ENCODE data around the gene LDLRAD4.

LDLRAD4 gene

DNA sequence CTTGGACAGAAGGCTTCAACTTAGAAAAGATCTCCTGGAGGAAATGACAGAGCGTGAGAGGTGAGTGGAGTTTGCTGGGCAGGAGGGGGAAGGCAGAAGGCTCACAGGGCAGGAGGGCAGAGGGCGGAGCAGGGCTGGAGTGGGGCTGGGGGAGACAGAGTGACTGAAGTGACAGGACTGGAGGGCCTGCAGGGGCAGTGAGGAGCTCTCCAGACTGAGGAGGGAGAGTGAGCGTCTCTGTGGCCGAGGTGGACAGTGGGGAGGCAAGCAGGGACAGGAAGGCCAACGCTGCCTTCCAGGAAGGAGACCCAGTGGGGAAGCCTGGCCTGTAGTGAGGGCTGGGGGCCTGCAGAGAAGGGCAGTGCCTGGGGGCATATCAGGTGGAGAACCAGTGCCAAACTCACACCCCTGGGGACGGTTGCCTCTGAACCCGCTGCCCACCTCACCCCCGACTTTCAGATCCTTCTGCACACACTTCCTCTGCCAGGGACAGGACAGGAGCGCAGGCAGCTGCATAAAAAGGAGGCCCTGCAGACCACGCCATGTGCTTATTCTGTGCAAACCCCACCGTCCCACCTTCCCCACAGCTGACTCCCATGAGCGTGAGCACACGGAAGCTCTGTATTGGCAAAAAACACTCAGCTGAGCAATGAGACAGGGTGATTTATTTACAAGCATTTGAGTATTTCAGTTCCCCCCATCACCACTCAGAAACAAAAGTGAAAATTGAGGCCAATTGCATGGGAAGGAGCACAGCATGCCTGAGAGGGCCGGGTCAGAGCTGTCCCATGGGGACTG is 263.5 kb downstream of the LDLRAD4 start:
- TF ChIP-seq NFIC (IDR thresholded peaks at IDR 0.05) (no peak), EGR1 (IDR thresholded peaks at IDR 0.05) (no peak), ZBTB7A (IDR thresholded peaks at IDR 0.05; ENCODE audit: low read depth) (no peak), EP300 (IDR thresholded peaks at IDR 0.05; ENCODE audit: borderline replicate concordance) (no peak), CEBPB (IDR thresholded peaks at IDR 0.05) (no peak), RAD21 (IDR thresholded peaks at IDR 0.05; ENCODE audit: low read depth) (no peak)

DNA sequence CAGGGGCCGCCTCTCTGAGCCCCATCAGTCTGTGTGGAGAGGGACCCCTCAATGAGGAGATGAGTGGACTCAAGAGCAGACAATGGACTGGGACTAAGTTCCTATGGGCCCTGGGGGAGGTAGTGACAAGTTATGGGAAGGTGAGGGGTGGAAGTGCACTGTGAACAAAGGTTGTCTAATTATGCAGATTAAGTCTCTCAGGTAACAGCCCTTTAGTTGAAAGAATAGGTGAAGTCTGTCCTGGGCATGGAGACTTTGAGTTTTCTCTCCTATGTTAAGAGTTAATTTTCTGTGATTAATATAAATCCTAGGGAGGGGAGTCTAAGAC is 264.0 kb downstream of the LDLRAD4 start:
- TF ChIP-seq, protein P1, sequence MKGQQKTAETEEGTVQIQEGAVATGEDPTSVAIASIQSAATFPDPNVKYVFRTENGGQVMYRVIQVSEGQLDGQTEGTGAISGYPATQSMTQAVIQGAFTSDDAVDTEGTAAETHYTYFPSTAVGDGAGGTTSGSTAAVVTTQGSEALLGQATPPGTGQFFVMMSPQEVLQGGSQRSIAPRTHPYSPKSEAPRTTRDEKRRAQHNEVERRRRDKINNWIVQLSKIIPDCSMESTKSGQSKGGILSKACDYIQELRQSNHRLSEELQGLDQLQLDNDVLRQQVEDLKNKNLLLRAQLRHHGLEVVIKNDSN (IDR thresholded peaks at IDR 0.05) = no peak
- TF ChIP-seq EGR1 (IDR thresholded peaks at IDR 0.05) = no peak
- no peak for TF ChIP-seq EP300 (IDR thresholded peaks at IDR 0.05; ENCODE audit: borderline replicate concordance)
- TF ChIP-seq NFIC (IDR thresholded peaks at IDR 0.05) = no peak
- TF ChIP-seq, protein P2, sequence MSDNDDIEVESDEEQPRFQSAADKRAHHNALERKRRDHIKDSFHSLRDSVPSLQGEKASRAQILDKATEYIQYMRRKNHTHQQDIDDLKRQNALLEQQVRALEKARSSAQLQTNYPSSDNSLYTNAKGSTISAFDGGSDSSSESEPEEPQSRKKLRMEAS (IDR thresholded peaks at IDR 0.05) = no peak
- TF ChIP-seq, protein P3, sequence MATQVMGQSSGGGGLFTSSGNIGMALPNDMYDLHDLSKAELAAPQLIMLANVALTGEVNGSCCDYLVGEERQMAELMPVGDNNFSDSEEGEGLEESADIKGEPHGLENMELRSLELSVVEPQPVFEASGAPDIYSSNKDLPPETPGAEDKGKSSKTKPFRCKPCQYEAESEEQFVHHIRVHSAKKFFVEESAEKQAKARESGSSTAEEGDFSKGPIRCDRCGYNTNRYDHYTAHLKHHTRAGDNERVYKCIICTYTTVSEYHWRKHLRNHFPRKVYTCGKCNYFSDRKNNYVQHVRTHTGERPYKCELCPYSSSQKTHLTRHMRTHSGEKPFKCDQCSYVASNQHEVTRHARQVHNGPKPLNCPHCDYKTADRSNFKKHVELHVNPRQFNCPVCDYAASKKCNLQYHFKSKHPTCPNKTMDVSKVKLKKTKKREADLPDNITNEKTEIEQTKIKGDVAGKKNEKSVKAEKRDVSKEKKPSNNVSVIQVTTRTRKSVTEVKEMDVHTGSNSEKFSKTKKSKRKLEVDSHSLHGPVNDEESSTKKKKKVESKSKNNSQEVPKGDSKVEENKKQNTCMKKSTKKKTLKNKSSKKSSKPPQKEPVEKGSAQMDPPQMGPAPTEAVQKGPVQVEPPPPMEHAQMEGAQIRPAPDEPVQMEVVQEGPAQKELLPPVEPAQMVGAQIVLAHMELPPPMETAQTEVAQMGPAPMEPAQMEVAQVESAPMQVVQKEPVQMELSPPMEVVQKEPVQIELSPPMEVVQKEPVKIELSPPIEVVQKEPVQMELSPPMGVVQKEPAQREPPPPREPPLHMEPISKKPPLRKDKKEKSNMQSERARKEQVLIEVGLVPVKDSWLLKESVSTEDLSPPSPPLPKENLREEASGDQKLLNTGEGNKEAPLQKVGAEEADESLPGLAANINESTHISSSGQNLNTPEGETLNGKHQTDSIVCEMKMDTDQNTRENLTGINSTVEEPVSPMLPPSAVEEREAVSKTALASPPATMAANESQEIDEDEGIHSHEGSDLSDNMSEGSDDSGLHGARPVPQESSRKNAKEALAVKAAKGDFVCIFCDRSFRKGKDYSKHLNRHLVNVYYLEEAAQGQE (IDR thresholded peaks at IDR 0.05; ENCODE audit: low read depth) = no peak
- TF ChIP-seq RAD21 (IDR thresholded peaks at IDR 0.05; ENCODE audit: low read depth) = no peak
- no peak for TF ChIP-seq YY1 (IDR thresholded peaks at IDR 0.05; ENCODE audit: low read depth)
- no peak for TF ChIP-seq TCF12 (IDR thresholded peaks at IDR 0.05; ENCODE audit: low read depth)

DNA sequence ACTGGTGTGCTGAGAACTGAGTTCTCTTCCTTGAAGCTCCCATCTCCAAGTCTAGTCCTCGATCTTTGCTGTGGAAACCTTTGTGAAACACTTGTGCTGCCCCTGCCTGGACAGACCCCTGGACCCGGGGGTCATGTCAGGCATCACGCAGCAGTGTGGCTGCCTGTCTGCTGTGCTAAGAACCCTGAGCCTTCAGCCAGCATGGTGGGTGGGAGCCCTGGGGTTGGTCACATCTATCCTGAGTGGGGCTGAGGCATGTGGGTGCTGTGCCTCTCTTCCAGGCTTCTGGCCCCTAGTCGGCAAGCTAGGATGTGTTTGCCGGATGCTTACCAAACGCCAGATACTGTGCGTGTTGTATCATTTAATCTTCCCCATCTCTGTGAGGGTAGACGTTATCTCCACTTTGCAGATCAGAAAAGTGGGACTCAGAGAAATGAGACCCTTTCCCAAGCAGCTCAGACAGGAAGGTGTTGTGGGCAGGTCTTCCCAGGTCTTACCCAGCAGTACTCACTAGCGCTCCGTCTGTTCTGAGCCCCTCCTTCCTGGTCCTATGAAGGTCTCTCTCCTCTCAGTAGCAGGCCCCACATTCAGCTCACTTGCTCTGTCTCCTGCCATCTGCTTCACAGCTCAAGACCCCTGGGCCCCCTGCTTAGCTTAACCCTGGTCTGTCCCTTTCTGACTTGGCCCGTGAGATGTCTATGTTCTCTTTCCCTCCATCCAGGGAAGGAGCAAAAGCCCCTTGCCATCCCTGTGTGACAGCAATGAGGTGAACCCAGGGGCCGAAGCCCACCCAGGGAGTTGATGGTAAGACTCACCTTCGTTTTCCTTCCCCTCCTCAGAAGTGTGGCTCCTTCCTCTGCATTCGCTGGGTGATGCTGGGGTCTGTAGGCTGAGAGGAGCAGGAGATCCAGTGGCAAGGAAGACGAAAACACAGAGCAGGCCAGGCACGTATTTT is 265.0 kb downstream of the LDLRAD4 start:
- no peak for TF ChIP-seq YY1 (IDR thresholded peaks at IDR 0.05; ENCODE audit: low read depth)
- TF ChIP-seq FOXM1 (IDR thresholded peaks at IDR 0.05; ENCODE audit: borderline replicate concordance, low read depth) = no peak
- TF ChIP-seq EGR1 (IDR thresholded peaks at IDR 0.05) = no peak
- TF ChIP-seq NFIC (IDR thresholded peaks at IDR 0.05) = no peak
- no peak for TF ChIP-seq TEAD4 (IDR thresholded peaks at IDR 0.05)
- no peak for TF ChIP-seq TCF12 (IDR thresholded peaks at IDR 0.05; ENCODE audit: low read depth)
- TF ChIP-seq, protein P2 (IDR thresholded peaks at IDR 0.05) = no peak
- TF ChIP-seq EP300 (IDR thresholded peaks at IDR 0.05; ENCODE audit: borderline replicate concordance) = no peak
- no peak for TF ChIP-seq CEBPB (IDR thresholded peaks at IDR 0.05)
- TF ChIP-seq RAD21 (IDR thresholded peaks at IDR 0.05; ENCODE audit: low read depth) = no peak
- no peak for TF ChIP-seq ZBTB7A (IDR thresholded peaks at IDR 0.05; ENCODE audit: low read depth)
- TF ChIP-seq CREB1 (IDR thresholded peaks at IDR 0.05; ENCODE audit: low read depth) = no peak
- TF ChIP-seq TAF1 (IDR thresholded peaks at IDR 0.05; ENCODE audit: low read depth) = no peak
- TF ChIP-seq, protein P1 (IDR thresholded peaks at IDR 0.05) = no peak

DNA sequence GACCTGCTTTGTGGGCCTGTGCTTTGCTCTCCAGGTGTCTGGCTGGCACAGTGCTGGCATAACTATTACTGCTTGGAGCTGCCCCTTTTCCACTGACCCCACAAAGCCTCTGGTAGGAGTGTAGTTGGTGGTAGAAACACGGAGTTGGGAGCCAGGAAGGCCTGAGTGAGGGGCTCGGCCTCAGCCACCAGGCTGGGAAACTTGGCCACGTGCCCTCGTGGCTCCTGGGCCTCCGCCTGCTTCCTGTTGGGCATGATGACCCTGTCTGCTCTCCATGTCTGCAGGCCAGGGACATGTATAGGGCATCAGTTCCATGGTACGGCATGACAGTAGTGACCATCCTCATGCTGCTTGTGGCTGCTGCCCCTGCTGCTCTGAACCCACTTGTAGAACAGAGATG is 266.6 kb downstream of the LDLRAD4 start:
- TF ChIP-seq, protein P1 (IDR thresholded peaks at IDR 0.05) = no peak
- TF ChIP-seq, protein P3 (IDR thresholded peaks at IDR 0.05; ENCODE audit: low read depth) = no peak
- TF ChIP-seq EP300 (IDR thresholded peaks at IDR 0.05; ENCODE audit: borderline replicate concordance) (no peak), CREB1 (IDR thresholded peaks at IDR 0.05; ENCODE audit: low read depth) (no peak), YY1 (IDR thresholded peaks at IDR 0.05; ENCODE audit: low read depth) (no peak), ZBTB7A (IDR thresholded peaks at IDR 0.05; ENCODE audit: low read depth) (no peak), RAD21 (IDR thresholded peaks at IDR 0.05; ENCODE audit: low read depth) (no peak), CEBPB (IDR thresholded peaks at IDR 0.05) (no peak), FOXM1 (IDR thresholded peaks at IDR 0.05; ENCODE audit: borderline replicate concordance, low read depth) (no peak), TAF1 (IDR thresholded peaks at IDR 0.05; ENCODE audit: low read depth) (no peak), TEAD4 (IDR thresholded peaks at IDR 0.05) (no peak), EGR1 (IDR thresholded peaks at IDR 0.05) (no peak), TCF12 (IDR thresholded peaks at IDR 0.05; ENCODE audit: low read depth) (no peak), NFIC (IDR thresholded peaks at IDR 0.05) (no peak)
- TF ChIP-seq, protein P2 (IDR thresholded peaks at IDR 0.05) = no peak
